ENCODE data around the gene CSMD2.

DNA sequence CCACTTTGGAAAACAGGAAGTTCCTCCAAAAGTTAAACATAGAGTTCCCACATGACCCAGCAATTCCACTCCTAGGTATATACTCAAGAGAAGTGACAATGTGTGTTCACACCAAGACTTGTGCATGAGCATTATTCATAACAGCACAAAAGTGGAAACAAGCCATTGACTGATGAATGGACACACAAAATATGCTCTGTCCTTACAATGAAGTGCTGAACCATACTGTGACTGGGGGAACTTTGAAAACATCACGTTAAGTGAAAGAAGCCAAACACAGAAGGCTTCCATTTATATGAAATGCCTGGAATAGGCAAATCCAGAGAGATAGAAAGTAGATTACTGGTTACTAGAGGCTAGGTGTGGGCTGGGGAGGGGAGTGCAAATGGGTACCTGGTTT, 542.3 kb downstream of the CSMD2 start:
- TF ChIP-seq, protein P1, sequence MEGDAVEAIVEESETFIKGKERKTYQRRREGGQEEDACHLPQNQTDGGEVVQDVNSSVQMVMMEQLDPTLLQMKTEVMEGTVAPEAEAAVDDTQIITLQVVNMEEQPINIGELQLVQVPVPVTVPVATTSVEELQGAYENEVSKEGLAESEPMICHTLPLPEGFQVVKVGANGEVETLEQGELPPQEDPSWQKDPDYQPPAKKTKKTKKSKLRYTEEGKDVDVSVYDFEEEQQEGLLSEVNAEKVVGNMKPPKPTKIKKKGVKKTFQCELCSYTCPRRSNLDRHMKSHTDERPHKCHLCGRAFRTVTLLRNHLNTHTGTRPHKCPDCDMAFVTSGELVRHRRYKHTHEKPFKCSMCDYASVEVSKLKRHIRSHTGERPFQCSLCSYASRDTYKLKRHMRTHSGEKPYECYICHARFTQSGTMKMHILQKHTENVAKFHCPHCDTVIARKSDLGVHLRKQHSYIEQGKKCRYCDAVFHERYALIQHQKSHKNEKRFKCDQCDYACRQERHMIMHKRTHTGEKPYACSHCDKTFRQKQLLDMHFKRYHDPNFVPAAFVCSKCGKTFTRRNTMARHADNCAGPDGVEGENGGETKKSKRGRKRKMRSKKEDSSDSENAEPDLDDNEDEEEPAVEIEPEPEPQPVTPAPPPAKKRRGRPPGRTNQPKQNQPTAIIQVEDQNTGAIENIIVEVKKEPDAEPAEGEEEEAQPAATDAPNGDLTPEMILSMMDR (IDR thresholded peaks at IDR 0.05), result no peak
- TF ChIP-seq POLR2A (IDR thresholded peaks at IDR 0.05), result no peak

All from transverse colon (tissue), 3 donors.